OCI-LY3 (cell line): ENCODE measurements around the gene AKR1B15.

Source experiments
- H2AFZ ChIP-seq: fragments of 200-600, 300-600 bp; shearing (Covaris generic); 2 replicates; pipeline ENCODE4 v1.6.0; 2014; ENCODE audit warnings: antibody characterized with exemption, low read depth, low read length
- H3K27ac ChIP-seq: fragments of 200-600, 300-600 bp; sonication (generic); 2 replicates; pipeline ENCODE4 v1.5.1; 2014; ENCODE audit warnings: mild to moderate bottlenecking, low read length, moderate library complexity, mixed read lengths
- H3K27me3 ChIP-seq: fragments of 200-600, 300-600 bp; sonication (generic); 2 replicates; pipeline ENCODE4 v1.6.1; 2014; ENCODE audit warnings: low read depth, low read length, mixed read lengths
- H3K36me3 ChIP-seq: fragments of 200-600, 300-600 bp; sonication (generic); replicated peaks from 2 replicates; pipeline ENCODE3; 2014; ENCODE audit warnings: low read depth, low read length, mixed read lengths
- H3K4me1 ChIP-seq: fragments of 300-600, 200-600 bp; sonication (generic); 2 replicates; pipeline ENCODE4 v1.6.1; 2014; ENCODE audit warnings: low read length, mixed read lengths
- H3K4me2 ChIP-seq: fragments of 200-600, 300-600 bp; sonication (generic); 2 replicates; pipeline ENCODE4 v1.6.1; 2014; ENCODE audit warnings: low read length, mixed read lengths
- H3K4me3 ChIP-seq: fragments of 300-600, 200-600 bp; sonication (generic); 2 replicates; pipeline ENCODE4 v1.5.1; 2014; ENCODE audit warnings: antibody characterized with exemption, mild to moderate bottlenecking, low read length, moderate library complexity
- H3K79me2 ChIP-seq: fragments of 300-600, 200-600 bp; shearing (Covaris generic); 2 replicates; pipeline ENCODE4 v1.6.1; 2014; ENCODE audit warnings: mild to moderate bottlenecking, low read length, mixed read lengths
- H3K9ac ChIP-seq: fragments of 300-600, 200-600 bp; shearing (Covaris generic); 2 replicates; pipeline ENCODE4 v1.6.0; 2014; ENCODE audit warnings: mild to moderate bottlenecking, low read length, moderate library complexity
- H3K9me3 ChIP-seq: fragments of 200-600, 300-600 bp; shearing (Covaris generic); 2 replicates; pipeline ENCODE4 v1.6.1; 2014; ENCODE audit warnings: low read length, mixed read lengths; ENCODE audit not compliant: insufficient read depth
- H4K20me1 ChIP-seq: fragments of 200-600, 300-600 bp; sonication (generic); 2 replicates; pipeline ENCODE4 v1.6.1; 2016; ENCODE audit warnings: low read length, mixed read lengths; ENCODE audit not compliant: insufficient read depth
- EZH2phosphoT487 ChIP-seq: fragments of 200-600 bp; shearing (Covaris generic); IDR thresholded peaks from 2 replicates; pipeline ENCODE4 v1.6.1; 2018; ENCODE audit warnings: antibody characterized with exemption, mixed run types, low read depth
- TF ChIP-seq, protein P1 (sequence below): fragments of 200-600, 300-600 bp; sonication (generic); IDR thresholded peaks from 2 replicates; pipeline ENCODE4 v1.5.1; 2014; ENCODE audit warnings: antibody characterized with exemption, low read length, low read depth

The AKR1B15 gene

DNA sequence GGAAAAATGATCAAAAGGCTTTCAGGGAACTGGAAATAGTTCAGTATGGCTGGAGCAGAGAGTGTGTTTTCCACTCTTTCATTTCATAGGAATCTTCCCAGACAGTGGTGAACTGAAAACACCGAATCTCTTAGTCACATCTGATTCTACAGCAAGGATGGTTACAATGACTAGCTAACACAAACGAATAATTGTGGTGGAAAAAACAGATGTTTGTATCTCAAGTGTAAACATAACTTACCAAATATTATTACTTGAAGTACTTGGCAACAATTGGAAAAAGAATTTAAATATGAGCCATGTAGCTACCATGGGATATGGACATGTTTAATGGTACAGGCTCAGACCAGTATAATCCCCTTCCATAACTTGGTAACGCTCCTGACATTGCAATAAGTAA, 76.6 kb downstream of the AKR1B15 start:
- H3K36me3 ChIP-seq: no peaks in the 10 kb centered on the region
- no peak overlapping the region for H2AFZ ChIP-seq
- peaks cover 29% of the 10 kb centered on the region for H3K4me1 ChIP-seq
- no peaks in the 10 kb centered on the region for H3K9me3 ChIP-seq
- TF ChIP-seq EZH2phosphoT487: no peak
- TF ChIP-seq, protein P1, sequence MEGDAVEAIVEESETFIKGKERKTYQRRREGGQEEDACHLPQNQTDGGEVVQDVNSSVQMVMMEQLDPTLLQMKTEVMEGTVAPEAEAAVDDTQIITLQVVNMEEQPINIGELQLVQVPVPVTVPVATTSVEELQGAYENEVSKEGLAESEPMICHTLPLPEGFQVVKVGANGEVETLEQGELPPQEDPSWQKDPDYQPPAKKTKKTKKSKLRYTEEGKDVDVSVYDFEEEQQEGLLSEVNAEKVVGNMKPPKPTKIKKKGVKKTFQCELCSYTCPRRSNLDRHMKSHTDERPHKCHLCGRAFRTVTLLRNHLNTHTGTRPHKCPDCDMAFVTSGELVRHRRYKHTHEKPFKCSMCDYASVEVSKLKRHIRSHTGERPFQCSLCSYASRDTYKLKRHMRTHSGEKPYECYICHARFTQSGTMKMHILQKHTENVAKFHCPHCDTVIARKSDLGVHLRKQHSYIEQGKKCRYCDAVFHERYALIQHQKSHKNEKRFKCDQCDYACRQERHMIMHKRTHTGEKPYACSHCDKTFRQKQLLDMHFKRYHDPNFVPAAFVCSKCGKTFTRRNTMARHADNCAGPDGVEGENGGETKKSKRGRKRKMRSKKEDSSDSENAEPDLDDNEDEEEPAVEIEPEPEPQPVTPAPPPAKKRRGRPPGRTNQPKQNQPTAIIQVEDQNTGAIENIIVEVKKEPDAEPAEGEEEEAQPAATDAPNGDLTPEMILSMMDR: no peak
- H3K9ac ChIP-seq: no peak overlapping the region
- no peak overlapping the region for H3K27ac ChIP-seq
- no peak overlapping the region for H3K4me3 ChIP-seq
- no peaks in the 10 kb centered on the region for H3K79me2 ChIP-seq
- no peaks in the 10 kb centered on the region for H4K20me1 ChIP-seq
- peaks cover 77% of the 10 kb centered on the region for H3K27me3 ChIP-seq
- no peak overlapping the region for H3K4me2 ChIP-seq

DNA sequence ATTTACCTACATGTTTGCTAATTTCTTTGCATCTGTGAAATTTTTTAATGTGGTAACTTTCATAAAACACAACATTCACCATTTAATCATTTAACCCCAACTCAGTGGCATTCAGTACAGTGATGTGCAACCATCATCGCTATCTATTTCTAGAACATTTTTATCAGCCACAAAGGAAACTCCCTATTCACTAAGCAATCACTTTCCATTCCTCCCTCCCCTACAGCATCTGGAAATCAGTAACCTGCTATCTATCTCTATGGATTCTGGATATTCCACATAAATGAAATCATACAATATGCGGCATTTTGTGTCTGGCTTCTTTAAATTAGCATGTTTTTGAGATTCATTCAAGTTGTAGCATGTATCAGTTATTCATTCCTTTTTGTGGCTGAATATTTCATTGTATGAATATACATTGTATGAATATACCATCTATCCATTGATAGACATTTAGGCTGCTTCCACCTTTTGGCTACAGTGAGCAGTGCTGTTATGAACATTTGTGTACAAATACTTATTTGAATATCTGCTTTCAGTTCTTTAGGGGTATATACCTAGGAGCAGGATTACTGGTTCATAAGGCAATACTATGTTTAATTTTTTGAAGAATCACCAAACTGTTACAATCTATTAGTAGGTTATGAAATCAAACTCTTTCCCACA, 78.3 kb downstream of the AKR1B15 start:
- Histone ChIP-seq H3K79me2 (no peaks in the 10 kb centered on the region), H3K27ac (no peak overlapping the region), H2AFZ (no peak overlapping the region), H3K27me3 (peaks cover 67% of the 10 kb centered on the region), H3K4me3 (no peak overlapping the region), H3K9me3 (no peaks in the 10 kb centered on the region), H3K4me1 (peaks cover 33% of the 10 kb centered on the region), H3K9ac (no peak overlapping the region), H4K20me1 (no peaks in the 10 kb centered on the region), H3K36me3 (no peaks in the 10 kb centered on the region), H3K4me2 (no peak overlapping the region)
- no peak for TF ChIP-seq EZH2phosphoT487
- TF ChIP-seq, protein P1: no peak

DNA sequence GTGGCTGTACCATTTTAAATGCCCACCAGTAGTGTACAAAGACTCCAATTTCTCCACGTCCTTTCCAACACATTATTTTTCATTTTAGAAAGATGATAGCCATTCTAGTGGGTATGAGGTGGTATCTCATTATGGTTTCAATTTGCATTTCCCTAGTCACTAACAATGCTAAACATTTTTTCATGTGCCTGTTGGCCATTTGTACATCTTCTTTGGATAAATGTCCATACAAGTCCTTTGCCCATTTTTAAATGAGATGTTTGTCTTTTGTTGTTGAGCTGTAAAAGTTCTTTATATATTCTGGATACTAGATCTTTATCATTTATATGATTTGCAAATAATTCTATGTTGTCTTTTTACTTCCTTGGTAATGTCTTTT, 78.9 kb downstream of the AKR1B15 start:
- no peak overlapping the region for H3K9ac ChIP-seq
- H3K4me3 ChIP-seq: no peak overlapping the region
- H3K4me2 ChIP-seq: no peak overlapping the region
- H3K9me3 ChIP-seq: no peaks in the 10 kb centered on the region
- peaks cover 61% of the 10 kb centered on the region for H3K27me3 ChIP-seq
- H3K4me1 ChIP-seq: peaks cover 33% of the 10 kb centered on the region
- no peak overlapping the region for H2AFZ ChIP-seq
- no peak overlapping the region for H3K27ac ChIP-seq
- H3K79me2 ChIP-seq: no peaks in the 10 kb centered on the region
- no peaks in the 10 kb centered on the region for H3K36me3 ChIP-seq
- no peaks in the 10 kb centered on the region for H4K20me1 ChIP-seq
- TF ChIP-seq EZH2phosphoT487: no peak
- TF ChIP-seq, protein P1: no peak

DNA sequence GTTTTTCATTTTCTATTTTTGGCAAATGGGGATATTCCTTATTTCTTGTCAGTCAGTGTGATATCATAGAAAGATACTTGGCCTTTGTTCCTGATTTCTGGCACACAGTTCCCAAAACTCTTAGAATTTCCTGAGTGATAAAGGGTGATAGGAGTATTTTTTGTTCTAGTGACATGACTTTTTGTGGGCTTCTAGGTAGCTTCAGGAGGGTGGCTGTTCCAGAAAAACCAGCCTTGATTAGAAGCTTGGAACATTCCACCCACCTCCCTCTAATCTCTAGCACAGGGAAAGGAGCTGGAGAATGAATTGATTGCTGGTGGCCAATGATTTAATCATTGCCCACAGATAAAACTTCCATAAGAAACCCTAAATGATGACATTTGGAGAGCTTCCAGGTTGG, 80.5 kb downstream of the AKR1B15 start:
- TF ChIP-seq, protein P1: no peak
- no peak for TF ChIP-seq EZH2phosphoT487
- Histone ChIP-seq H3K27me3 (peaks cover 46% of the 10 kb centered on the region), H3K27ac (no peak overlapping the region)

More for the DNA sequence above, 80.5 kb downstream of the AKR1B15 start:
- H3K4me1 ChIP-seq: peaks cover 42% of the 10 kb centered on the region
- no peaks in the 10 kb centered on the region for H4K20me1 ChIP-seq
- H3K4me3 ChIP-seq: no peak overlapping the region
- no peak overlapping the region for H3K9ac ChIP-seq
- no peak overlapping the region for H2AFZ ChIP-seq
- H3K79me2 ChIP-seq: no peaks in the 10 kb centered on the region
- H3K9me3 ChIP-seq: no peaks in the 10 kb centered on the region
- H3K4me2 ChIP-seq: no peak overlapping the region
- H3K36me3 ChIP-seq: no peaks in the 10 kb centered on the region
